Ramos (cell line): ENCODE measurements around the gene GALNTL6.

ENCODE experiments used
- in situ Hi-C: fragments of 300-500 bp; cut with MboI; formaldehyde crosslinking; loops from one replicate; pipeline ENCODE4 v1.14.3; 2022; ENCODE audit warnings: low sequenced_read_pairs; ENCODE audit not compliant: unreplicated experiment

GALNTL6 gene

DNA sequence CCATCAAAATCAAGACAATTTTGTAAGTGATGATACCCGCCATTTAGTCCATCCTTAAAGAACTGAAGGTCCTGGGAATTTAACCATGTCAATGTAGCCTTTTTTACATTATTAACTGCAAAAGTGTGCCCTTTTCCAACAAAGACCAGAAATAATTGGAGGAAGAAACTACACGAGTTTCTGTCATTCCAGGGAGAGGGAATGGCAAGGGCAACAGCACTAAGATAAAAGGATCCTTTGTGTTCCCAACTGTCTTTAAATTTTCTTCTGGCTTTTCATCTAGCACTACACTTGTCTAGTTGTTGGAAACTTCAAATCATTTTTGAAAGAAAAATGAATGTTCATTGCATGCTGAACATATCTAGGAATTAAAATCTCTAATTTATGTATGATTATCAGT is 286.2 kb downstream of the GALNTL6 start:
- in situ Hi-C loops = no loop called here

DNA sequence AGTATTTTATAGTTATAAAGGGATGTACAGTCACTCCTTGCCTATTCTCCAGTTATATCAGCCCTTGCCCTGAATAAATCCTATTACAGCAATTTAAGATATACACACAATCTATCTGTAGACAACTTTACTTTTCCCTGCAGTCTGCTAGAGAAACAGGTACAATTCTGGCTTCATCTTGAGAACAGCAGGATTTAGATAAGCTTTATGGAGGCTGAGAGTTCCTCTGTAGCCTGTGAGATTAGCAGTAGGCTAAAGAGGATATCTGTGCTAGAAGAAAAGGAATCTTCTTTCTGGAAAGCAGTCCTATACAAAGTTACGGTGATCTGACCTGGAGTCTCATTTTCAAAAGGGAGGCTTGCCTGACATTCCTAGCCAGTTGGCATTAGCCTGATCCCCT is 290.3 kb downstream of the GALNTL6 start:
- in situ Hi-C loops = no loop called here

DNA sequence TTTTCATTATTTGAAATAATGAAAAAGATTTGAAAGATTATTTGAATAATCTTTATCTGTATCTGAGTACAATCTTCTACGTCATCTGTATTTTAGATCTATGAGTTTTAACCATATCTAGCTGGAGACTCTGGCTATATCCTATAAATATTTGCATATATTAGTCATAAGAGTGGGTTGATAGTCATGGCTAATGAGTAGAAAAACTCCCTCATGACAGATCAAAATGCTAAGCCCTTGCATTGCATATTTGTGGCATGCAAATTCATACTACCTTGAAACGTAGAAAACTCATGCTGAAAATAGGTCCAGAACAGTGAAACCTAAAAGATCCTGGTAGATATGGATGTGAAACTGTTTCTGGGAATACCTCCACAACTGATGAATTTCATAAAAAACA is 291.3 kb downstream of the GALNTL6 start:
- in situ Hi-C loops = no loop called here

DNA sequence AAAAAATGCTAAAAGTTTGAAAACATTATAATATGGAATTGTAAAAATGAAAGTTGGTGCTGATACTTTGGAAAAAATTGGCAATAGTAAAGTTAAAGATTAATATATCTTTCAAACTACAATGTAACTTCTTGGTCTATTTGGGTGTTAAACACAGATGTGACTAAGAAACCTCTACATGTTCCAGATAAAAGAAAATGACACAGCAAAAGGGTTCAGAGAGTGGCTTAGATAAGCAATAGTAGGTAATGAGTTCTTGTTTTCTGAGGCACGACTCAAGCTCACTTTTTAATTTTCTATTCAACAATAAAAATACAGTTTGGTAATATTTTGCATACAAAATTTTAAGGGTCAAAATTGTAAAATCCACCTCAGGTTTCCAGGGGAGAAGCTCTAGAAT is 292.7 kb downstream of the GALNTL6 start:
- in situ Hi-C loops = no loop called here

DNA sequence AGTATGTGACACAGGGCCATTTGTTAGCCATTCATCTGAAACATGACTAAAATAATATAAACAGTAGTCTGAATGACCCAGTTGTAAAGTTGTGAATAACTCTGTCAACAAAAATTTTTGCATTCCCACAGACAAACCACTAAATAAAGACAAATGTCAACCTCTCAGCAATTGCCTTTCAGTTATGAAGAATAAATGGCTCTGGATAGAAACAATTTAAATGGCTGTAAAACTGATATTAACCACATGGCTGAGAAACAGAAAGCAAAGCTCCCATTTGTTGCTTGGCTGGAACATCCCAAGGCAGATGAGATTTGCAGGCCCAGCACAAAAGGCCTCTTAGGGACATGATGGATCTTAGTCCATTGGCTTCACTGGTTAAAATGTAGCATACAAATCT is 296.3 kb downstream of the GALNTL6 start:
- in situ Hi-C loops = no loop called here

DNA sequence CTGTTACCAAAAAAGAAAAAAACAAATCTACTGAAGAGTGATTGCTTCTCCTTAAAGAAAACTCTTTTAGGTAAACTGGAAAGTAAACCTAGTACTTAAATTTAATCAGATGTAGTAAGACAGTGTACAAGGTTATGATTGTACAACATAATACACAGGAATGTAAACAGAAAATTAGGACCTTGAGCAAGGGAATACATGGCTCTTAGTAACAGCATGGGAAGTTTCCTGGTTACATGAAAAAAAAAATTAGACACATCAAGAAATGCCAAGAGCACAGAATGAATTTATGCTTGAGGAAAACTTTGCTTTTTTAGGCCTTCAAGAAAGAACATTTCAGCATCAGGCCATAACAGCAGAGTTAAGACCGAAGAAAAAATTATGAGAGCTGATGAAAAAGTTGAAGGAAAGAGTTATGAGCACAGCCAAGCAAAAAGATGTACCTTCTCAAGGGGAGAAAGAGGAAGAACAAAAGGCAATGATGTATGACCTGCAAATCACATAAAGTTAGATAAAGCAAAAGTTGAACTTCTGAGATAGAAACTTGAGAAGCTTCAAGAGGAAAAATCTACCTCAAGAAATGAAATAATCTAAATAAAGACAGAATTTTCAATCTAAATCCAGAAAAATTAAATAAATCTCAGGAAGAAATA is 311.6 kb downstream of the GALNTL6 start:
- in situ Hi-C loops = no loop called here

DNA sequence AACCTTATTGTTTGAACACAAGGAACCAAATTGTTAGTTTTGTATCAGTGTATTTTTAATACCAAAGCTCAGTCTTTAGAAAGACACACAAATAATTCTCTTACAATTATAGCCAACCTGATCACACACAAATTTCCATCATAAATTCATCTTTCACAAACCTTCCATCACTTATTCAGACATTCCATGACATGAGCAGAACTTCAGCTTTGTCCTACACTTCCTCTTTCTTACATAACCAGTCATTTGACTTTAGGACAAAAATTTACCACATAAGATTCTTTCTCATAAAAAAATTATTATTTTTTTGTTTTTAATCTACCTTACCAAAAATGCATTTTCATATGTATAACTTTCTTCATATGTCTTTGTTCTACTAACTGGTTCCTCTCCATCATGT is 312.2 kb downstream of the GALNTL6 start:
- in situ Hi-C loops = no loop called here

DNA sequence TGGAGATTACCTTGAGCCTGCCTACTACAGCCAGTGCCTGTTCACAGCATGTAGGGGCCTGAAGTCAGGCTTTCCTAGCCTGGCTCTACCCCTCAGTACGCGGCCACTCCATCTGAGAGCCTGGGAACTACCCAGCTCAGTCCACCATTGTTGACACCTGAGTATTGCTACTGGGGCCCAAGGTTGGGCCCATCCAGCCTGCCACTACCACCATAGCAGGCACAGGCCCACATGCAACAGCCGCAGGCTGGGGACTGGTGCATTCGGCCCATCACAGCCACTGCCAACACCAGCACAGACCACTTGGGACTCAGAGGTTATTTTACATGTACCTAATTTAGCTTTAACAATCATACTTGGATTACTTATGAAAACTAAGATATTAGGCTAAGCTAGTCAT is 314.0 kb downstream of the GALNTL6 start:
- in situ Hi-C loops = no loop called here

DNA sequence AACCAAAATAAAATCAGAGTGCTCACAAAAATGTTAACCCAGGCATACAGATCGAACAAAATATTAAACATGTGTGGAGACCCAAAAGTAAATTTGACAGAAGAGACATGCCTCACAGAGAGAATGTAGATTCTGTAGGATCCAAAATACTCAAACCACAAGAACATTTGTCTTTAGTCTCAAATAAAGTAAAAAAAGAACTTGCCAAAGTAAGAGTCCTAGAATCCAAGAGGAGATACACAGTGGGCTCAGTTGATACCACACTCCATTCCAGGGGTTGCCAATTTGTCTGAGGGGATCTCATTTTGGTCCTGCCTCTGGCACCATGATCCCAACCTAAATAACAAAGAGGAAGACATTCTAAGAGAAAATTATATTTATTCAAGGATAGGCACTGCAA is 316.4 kb downstream of the GALNTL6 start:
- in situ Hi-C loops = no loop called here

DNA sequence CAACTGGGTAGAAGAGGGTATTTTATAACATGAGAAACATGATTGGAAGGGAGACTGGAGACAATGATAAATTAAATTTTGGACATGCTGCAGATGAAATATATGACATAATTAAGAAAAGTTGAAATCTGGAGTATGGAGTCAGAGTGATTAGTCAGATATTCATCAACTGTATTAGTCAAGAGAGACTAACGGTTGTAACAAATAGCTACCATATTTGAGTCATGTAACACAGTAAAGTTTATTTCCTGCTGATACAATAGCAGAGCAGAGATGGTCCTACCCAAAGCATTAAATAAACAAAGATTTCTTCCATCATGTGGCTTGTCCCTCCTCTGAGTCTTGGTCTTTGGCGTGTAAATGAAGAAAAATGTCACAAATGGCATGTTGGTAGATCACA is 321.3 kb downstream of the GALNTL6 start:
- in situ Hi-C loops = no loop called here

DNA sequence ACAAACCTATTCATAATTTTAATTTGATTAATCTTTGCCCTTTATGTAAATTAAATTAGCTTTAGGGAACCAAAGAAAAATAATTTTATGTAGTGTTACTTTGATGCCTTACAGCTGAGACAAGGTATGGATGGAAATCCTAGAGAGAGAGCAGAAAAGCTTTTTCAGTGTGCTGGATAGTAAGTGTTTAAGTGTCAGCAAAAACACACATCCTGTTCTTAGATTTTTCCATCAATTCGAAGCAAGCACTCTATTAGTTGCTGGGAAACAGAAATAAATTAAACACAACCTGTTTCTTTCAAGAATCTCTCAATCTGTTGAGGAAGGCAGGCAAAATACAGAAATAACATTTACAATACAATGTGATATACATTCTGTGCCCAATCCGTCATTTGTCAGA is 327.8 kb downstream of the GALNTL6 start:
- in situ Hi-C loops = no loop called here

DNA sequence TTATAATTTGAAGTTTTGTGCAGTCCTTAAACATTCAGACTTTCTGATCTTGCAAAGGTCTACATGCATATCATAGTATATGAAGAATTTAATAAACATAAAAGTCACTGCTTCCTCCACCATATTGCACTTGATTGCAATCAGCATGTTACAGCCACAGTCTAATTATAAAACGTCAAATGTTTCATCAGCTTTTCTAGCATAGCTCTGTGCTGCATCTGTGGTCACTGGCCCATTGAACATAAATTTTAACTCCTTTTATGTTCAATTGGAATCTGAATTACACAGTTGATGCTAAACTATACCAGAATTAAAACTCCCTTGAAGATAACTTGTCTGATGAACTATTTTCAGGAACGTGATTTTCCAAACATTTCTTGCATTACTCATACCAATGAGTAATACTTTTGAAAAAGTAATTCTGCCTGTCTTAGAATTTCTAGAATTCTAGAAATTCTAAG is 329.1 kb downstream of the GALNTL6 start:
- in situ Hi-C loops = no loop called here

DNA sequence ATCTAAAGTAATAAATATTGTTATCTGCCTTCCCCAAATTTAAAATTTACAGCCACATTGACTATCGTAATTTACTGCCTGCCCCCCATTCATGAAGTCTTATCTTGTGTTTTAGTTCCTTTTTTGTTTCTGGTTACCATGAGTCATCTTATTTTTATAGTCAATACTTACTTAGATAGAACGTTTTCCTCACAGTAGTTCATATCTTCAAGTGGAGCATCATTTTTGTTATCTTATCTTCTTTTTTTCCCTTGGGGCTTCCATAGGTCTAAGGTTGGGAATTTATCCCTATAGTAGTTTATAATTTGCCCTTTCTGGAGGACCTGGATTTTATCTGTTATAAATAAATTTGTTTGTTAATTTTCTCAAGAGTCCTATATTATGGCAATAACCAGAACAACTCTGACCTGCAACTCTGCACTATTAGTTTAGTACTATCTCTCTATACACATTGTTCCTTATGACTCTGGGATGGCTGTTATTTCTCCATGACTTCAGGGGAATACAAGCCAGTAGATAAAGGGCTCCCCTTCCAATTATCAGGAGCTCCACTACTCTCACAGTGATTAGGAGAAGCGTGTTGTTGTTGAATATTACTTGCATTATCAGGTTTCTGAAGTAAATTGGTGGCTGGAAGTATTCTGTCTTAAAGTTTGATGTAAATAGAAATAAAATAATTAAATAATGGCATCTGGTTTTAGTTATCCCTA is 330.6 kb downstream of the GALNTL6 start:
- in situ Hi-C loops = no loop called here

DNA sequence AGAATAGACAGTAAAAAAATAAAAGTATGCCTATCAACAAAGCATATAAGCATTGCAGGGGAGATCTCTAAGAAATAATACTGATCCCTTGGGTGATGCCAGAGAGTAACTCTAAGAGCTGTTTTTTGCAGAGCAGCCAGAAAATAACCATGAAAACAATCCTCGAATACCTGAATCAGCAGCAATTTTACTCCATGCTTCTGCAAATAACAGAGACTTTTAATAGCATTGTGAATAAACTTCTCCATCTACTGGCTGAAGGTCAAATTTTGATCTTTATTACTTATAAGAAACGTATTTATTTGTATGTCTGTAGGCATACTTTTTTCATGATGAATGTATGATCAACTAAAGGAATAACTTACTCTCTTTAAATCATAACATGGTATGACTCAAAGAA is 334.5 kb downstream of the GALNTL6 start:
- in situ Hi-C loops = no loop called here

DNA sequence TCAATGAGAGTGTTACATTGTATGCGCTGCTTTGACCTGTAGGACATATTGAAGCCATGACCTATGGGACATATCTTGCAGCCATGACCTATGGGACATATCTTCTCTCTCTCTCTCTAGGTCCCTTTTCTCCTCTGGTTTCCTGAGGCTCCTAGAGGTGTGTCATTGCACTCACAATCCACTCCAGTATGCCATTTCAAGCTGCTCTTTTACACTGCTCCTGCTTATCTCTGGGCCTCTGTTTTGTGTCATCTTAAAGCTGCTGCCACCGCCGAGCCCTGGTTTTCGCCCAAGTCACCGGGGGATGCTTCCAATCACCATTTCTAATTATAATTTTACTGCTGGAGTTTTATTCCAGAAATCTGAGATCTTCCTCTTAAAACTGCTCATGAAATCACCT is 336.1 kb downstream of the GALNTL6 start:
- in situ Hi-C loops = no loop called here

DNA sequence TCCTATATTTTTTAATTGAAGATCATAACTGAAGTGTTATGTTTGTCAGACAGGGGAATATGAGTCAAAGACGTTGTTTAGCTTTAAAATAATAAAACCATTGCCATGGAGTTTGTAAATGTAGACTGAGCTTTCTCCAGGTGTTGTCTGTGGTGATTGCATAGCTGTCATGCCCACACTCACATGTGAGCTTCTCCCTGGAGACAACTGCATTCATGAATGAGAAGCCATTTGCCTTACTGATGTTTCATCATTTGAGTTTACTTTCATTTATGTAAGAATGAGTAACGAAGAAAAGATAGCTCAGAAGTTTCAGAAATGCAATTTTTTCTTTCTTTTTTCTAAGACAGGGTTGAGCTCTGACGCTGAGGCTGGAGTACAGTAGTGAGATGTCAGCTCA is 339.1 kb downstream of the GALNTL6 start:
- in situ Hi-C loops = no loop called here

DNA sequence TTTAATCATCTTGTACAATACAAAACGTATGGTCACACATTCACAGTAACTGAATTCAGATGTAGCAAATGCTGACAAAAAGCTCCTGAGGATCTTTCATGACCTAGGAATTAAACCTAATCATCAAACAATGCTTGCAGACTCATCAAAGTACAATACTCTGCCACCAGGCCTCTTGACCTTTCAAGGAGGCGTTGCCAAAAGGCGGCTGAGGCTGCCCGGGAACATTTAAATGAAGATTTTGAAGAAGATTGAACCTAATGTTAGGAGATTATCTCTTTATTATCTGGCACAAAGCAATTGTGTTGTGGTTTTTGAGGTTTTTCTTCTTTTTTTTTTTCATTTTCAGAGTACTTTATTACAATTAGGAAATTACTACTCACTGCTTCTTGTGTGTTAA is 340.5 kb downstream of the GALNTL6 start:
- in situ Hi-C loops = no loop called here

DNA sequence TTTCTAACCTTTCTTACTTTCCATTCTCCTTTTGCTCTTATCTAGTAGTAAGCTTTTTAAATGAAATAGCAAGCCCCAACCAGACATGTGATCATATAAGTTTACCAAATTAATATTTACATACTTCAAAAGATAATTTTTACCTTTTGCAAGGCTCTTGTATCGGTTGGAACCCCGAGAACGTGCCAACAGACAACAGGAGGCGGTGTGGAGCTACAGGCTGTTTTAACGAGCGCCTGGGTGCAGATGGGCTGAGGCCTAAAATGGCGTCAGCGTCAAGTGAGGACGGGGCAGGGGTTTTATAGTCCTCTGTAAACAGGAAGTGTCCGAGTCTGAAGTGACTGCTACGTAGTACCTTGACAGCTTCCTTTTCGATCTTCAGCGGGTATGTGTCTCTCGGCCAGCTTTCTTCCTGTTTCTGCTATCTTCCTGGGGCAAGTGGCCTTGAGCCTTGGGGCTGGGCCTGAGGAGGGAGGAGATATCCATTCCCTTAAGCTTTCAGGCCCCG is 342.7 kb downstream of the GALNTL6 start:
- in situ Hi-C loops = no loop called here

DNA sequence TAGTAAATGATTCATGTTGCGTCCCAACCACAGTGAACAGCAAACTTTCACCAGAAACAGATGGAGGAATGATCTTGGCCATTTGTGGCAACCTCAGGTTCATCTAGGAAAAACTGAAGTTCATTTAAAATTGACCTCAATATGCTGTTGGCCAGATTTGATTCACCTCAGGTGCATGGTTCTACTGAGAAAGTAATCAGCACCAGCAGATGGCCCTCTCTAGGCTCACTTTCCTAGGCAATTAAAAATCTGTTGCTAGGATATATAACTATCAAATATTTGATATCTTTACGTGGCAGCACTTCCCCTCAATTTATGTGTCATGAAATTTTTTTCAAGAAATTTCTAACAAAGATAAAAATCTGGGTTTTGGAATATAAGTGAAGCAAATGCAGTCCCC is 344.7 kb downstream of the GALNTL6 start:
- in situ Hi-C loops = no loop called here

DNA sequence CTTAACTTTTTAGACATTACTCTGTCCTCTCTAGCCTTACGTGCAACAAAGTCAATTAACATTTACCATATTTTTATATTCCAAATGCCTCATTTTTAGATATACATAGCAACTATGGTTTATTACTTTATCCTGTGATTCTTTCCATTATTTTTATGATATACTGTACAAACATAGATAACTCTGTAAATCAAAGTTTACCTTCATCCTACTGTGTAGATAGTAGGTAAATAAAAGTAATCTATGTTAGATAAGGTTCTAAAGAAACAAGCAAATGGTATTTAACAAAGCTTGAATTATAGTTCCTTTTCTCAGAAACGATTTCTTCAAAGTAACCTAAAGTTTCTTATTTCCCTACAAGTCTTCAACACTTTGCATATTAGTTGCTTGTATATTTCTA is 350.0 kb downstream of the GALNTL6 start:
- in situ Hi-C loops = no loop called here

DNA sequence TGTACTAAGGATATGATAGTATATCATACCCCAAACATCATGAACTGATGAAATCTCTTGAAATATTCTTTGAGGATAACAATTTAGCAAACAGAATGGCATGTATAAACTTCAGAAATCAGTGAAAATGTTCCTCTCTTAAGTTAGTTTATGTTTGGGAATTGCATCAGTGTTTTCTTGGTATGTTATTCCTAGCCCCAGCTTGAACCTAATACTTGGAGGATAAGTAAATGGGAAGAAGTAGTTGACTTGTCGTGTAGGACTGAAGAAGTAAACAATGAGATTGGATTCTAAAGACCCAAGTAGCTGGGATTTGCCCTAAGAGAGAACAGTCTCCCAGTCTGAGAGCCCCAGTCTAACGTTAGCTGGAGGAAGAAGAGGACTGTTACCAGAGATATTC is 355.7 kb downstream of the GALNTL6 start:
- in situ Hi-C loops = no loop called here

DNA sequence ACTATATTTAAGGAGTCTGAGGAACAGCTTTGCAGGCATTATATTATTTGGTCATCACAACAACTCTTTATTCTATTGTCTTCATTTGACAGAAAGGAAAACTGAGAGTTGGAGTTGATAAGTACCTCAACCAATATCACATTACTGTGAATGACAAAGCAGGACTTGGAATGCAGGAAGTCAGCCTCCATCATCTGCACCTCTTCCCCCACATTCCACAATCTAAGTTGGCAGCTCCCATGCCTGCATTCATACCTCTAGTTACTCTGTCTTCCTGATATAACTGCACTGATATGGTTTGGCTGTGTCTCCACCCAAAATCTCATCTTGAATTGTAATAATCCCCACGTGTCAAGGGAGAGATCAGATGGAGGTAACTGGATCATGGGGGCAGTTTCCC is 356.7 kb downstream of the GALNTL6 start:
- in situ Hi-C loops = no loop called here
